CD14-positive monocyte (primary cell): ENCODE measurements around the gene HDAC10. TPM values are rescaled to one million over a fixed set of nuclear protein-coding genes. Genes with fewer than 3 reads are reported as not detected.

Experiments
- DNase-seq, 3 donors: peaks; one replicate each; pipeline ENCODE4 v3.0.0-alpha.2; 2011 to 2022
- H2AFZ ChIP-seq: 2 replicates; pipeline ENCODE4 v1.6.0; 2012; ENCODE audit warnings: mild to moderate bottlenecking, low read depth, low read length, inconsistent platforms; ENCODE audit not compliant: insufficient read depth, poor library complexity, severe bottlenecking
- H3K27ac ChIP-seq, 2 donors: 1 replicate in 1 of 2; 2 replicates in 1 of 2; pipeline ENCODE4 v1.5.1; 2012 to 2013; ENCODE audit warnings: low read length in 2 of 2, control low read depth in 1 of 2, inconsistent platforms in 1 of 2, low read depth in 1 of 2, mild to moderate bottlenecking in 1 of 2
- H3K27me3 ChIP-seq, 2 donors: one replicate each; pipeline versions ENCODE4 v1.6.0 to v1.6.1; 2011 to 2013; ENCODE audit warnings: low read length in 2 of 2; ENCODE audit not compliant: control insufficient read depth in 2 of 2, insufficient read depth in 2 of 2
- H3K36me3 ChIP-seq, 2 donors: replicated peaks in 1 of 2; 1 replicate in 1 of 2; 2 replicates in 1 of 2; pipeline versions ENCODE4 v1.5.1 to v1.6.1; 2012 to 2013; ENCODE audit warnings: low read length in 2 of 2, control low read depth in 1 of 2, inconsistent platforms in 1 of 2, mild to moderate bottlenecking in 1 of 2; ENCODE audit not compliant: insufficient read depth in 2 of 2, control insufficient read depth in 1 of 2
- H3K4me1 ChIP-seq, 2 donors: 1 replicate in 1 of 2; 2 replicates in 1 of 2; pipeline versions ENCODE4 v1.5.1 to v1.6.1; 2012 to 2013; ENCODE audit warnings: low read length in 2 of 2, control low read depth in 1 of 2, inconsistent platforms in 1 of 2, mild to moderate bottlenecking in 1 of 2, moderate library complexity in 1 of 2; ENCODE audit not compliant: insufficient read depth in 2 of 2, control insufficient read depth in 1 of 2
- H3K4me2 ChIP-seq: replicated peaks from 2 replicates; pipeline ENCODE3; 2012; ENCODE audit warnings: low read length, moderate library complexity, mild to moderate bottlenecking; ENCODE audit not compliant: poor library complexity, severe bottlenecking; ENCODE audit errors: extremely low read depth
- H3K4me3 ChIP-seq, 3 experiments: fragments of 200-600 bp in 1 of 3; sonication (generic) in 1 of 3; replicated peaks in 1 of 3; 1 replicate in 2 of 3; 2 replicates in 1 of 3; pipeline ENCODE4 v1.5.1; 2011 to 2013; ENCODE audit warnings: low read length in 3 of 3, mild to moderate bottlenecking in 3 of 3, control low read depth in 2 of 3, low read depth in 2 of 3, inconsistent platforms in 1 of 3, moderate library complexity in 1 of 3
- H3K79me2 ChIP-seq: 2 replicates; pipeline ENCODE4 v1.6.0; 2012; ENCODE audit warnings: mild to moderate bottlenecking, control low read depth, inconsistent platforms, low read length, moderate library complexity; ENCODE audit not compliant: insufficient read depth
- H3K9ac ChIP-seq: 2 replicates; pipeline ENCODE4 v1.6.0; 2017; ENCODE audit warnings: low read length, mild to moderate bottlenecking; ENCODE audit not compliant: insufficient read depth, poor library complexity, severe bottlenecking
- H3K9me3 ChIP-seq, 2 donors: replicated peaks in 1 of 2; 1 replicate in 1 of 2; 2 replicates in 1 of 2; pipeline versions ENCODE4 v1.5.1 to v1.6.1; 2012 to 2013; ENCODE audit warnings: low read length in 2 of 2, control low read depth in 1 of 2; ENCODE audit not compliant: control insufficient read depth in 1 of 2, insufficient read depth in 1 of 2
- H4K20me1 ChIP-seq: 2 replicates; pipeline ENCODE4 v1.6.0; 2012; ENCODE audit warnings: mild to moderate bottlenecking, low read length, control low read depth, moderate library complexity; ENCODE audit not compliant: insufficient read depth
- H3K27ac Mint-ChIP-seq, 7 donors: one replicate each; pipeline ENCODE4 v1.8.0; 2020; ENCODE audit warnings: mild to moderate bottlenecking in 7 of 7, mixed read lengths in 7 of 7, moderate library complexity in 6 of 7, inconsistent platforms in 2 of 7
- H3K27me3 Mint-ChIP-seq, 3 donors: one replicate each; pipeline ENCODE4 v1.8.0; 2021 to 2022; ENCODE audit warnings: low read depth in 3 of 3, mild to moderate bottlenecking in 3 of 3, mixed read lengths in 3 of 3, moderate library complexity in 3 of 3, inconsistent platforms in 1 of 3
- H3K36me3 Mint-ChIP-seq, 2 donors: one replicate each; pipeline ENCODE4 v1.8.0; 2020; ENCODE audit warnings: mixed read lengths in 2 of 2, inconsistent platforms in 1 of 2, mild to moderate bottlenecking in 1 of 2
- H3K4me1 Mint-ChIP-seq: one replicate; pipeline ENCODE4 v1.8.0; 2020; ENCODE audit warnings: mild to moderate bottlenecking, mixed read lengths
- H3K4me3 Mint-ChIP-seq, 2 donors: one replicate each; pipeline ENCODE4 v1.8.0; 2020; ENCODE audit warnings: mild to moderate bottlenecking in 2 of 2, mixed read lengths in 2 of 2, moderate library complexity in 1 of 2
- H3K9me3 Mint-ChIP-seq, 7 donors: one replicate each; pipeline ENCODE4 v1.8.0; 2020 to 2022; ENCODE audit warnings: mixed read lengths in 7 of 7, mild to moderate bottlenecking in 6 of 7, moderate library complexity in 6 of 7, inconsistent platforms in 2 of 7
- CTCF ChIP-seq: fragments of 200-600 bp; IDR thresholded peaks from one replicate; pipeline ENCODE4 v1.8.0; 2022; ENCODE audit warnings: antibody characterized with exemption, mild to moderate bottlenecking
- WGBS: methylation state at CpG from one replicate; pipeline ENCODE4 v1.1.5; 2013; ENCODE audit warnings: missing lambda C conversion rate; ENCODE audit not compliant: insufficient coverage; 5-methylcytosine and 5-hydroxymethylcytosine counted together
- intact Hi-C, 2 donors: fragments of 100-400 bp; cut with micrococcal nuclease; formaldehyde crosslinking; loops; one replicate each; pipeline versions ENCODE4 v1.15.0 to v1.15.1; 2023
- polyA plus RNA-seq, 3 donors: library from polyadenylated mRNA; depleted of rRNA in 1 of 3; unstranded in 2 of 3; stranded (reverse) in 1 of 3; fragments of 300-500 nt in 2 of 3; fragments of >200 nt in 1 of 3; fragmentation: Illumina TruSeq in 2 of 3; gene quantifications; 1 replicate in 2 of 3; 2 replicates in 1 of 3; pipeline ENCODE4 v1.2.3, GENCODE V29; 2012 to 2021

Gene HDAC10
- polyA plus RNA-seq, 3 donors, result 9.2 to 148 (median 13.7) TPM

DNA sequence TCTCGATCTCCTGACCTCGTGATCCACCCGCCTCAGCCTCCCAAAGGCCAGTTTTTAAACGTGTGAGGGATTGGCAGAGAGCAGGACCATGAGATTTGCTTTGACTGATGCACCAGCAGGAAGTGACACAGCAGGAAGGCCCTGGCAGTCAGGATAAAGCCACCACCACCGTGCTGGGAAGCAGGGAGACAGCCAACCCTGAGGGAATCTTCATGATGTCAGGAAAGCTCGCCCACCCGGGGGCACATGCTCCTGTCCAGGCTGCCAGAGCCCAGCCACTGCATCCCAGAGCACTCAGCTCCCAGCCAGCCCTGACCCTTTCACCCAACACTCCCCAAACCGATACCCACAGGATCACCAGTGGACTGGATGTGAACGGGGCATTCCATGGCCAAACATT lies 12.3 kb downstream of the HDAC10 start:
- H3K9ac ChIP-seq, result no peak overlapping the region
- no peaks in the 10 kb centered on the region for H3K9me3 ChIP-seq
- peaks cover 21 to 28% of the 10 kb centered on the region in 2 donors for H3K36me3 ChIP-seq
- Mint-ChIP-seq H3K36me3 (peaks cover 36 to 62% of the 10 kb centered on the region in 2 donors), H3K4me1 (peaks cover 30% of the 10 kb centered on the region), H3K4me3 (no peak overlapping the region), H3K27ac (peak overlapping the region in 3 of 7 donors; percentile 30 to 82 (median 32)), H3K9me3 (peaks cover 0 to 6% (median 2%) of the 10 kb centered on the region in 7 donors), H3K27me3 (no peaks in the 10 kb centered on the region)
- H3K27me3 ChIP-seq, result no peaks in the 10 kb centered on the region
- no peak overlapping the region for H3K4me2 ChIP-seq
- H3K79me2 ChIP-seq, result peaks cover 75% of the 10 kb centered on the region
- WGBS, result 77% methylated on average over 7 of the region's 9 CpGs
- H3K27ac ChIP-seq, result no peak overlapping the region
- H3K4me1 ChIP-seq, result peaks cover 25 to 28% of the 10 kb centered on the region in 2 donors
- no peak for DNase-seq
- peaks cover 39% of the 10 kb centered on the region for H4K20me1 ChIP-seq
- intact Hi-C loops, result no loop called here
- no peak overlapping the region for H2AFZ ChIP-seq
- H3K4me3 ChIP-seq, result no peak overlapping the region
- no peak for TF ChIP-seq CTCF

- no peaks in the 10 kb centered on the region for H3K27me3 Mint-ChIP-seq
These were observed 14.2 kb downstream of the HDAC10 start for GRCh38 chr22:50236731-50237409.

More at GRCh38 chr22:50236731-50237409, 14.2 kb downstream of the HDAC10 start:
- intact Hi-C loops, result no loop called here
- Histone ChIP-seq H3K27me3 (no peaks in the 10 kb centered on the region), H4K20me1 (peaks cover 43% of the 10 kb centered on the region), H3K27ac (no peak overlapping the region), H3K36me3 (peaks cover 36 to 45% of the 10 kb centered on the region in 2 donors), H3K4me3 (no peak overlapping the region), H3K9ac (no peak overlapping the region), H3K4me2 (no peak overlapping the region), H3K4me1 (peaks cover 8 to 9% of the 10 kb centered on the region in 2 donors), H3K9me3 (no peaks in the 10 kb centered on the region), H3K79me2 (peaks cover 57% of the 10 kb centered on the region), H2AFZ (no peak overlapping the region)
- DNase-seq, result no peak
- Mint-ChIP-seq H3K4me3 (no peak overlapping the region), H3K4me1 (peaks cover 12% of the 10 kb centered on the region), H3K9me3 (peaks cover 0 to 6% (median 2%) of the 10 kb centered on the region in 7 donors), H3K27ac (peak overlapping the region in 1 of 7 donors; percentile 15), H3K36me3 (peaks cover 48 to 80% of the 10 kb centered on the region in 2 donors)
- TF ChIP-seq CTCF, result peak; percentile 36
- 67% methylated on average over 9 of the region's 11 CpGs for WGBS
